ENCODE results near the gene EPG5.
"Not testable (repeated sequence)": the region's sequence is repeated elsewhere in the genome, so short reads cannot be mapped to it uniquely, and the experiment has no call there.

- TF ChIP-seq, protein P1, sequence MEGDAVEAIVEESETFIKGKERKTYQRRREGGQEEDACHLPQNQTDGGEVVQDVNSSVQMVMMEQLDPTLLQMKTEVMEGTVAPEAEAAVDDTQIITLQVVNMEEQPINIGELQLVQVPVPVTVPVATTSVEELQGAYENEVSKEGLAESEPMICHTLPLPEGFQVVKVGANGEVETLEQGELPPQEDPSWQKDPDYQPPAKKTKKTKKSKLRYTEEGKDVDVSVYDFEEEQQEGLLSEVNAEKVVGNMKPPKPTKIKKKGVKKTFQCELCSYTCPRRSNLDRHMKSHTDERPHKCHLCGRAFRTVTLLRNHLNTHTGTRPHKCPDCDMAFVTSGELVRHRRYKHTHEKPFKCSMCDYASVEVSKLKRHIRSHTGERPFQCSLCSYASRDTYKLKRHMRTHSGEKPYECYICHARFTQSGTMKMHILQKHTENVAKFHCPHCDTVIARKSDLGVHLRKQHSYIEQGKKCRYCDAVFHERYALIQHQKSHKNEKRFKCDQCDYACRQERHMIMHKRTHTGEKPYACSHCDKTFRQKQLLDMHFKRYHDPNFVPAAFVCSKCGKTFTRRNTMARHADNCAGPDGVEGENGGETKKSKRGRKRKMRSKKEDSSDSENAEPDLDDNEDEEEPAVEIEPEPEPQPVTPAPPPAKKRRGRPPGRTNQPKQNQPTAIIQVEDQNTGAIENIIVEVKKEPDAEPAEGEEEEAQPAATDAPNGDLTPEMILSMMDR (IDR thresholded peaks at IDR 0.05): not testable (repeated sequence)
- TF ChIP-seq POLR2A (IDR thresholded peaks at IDR 0.05): not testable (repeated sequence)
Measured at GRCh38 chr18:45964913-45965312, 2.2 kb downstream of the EPG5 start.
